GM12872 (cell line): ENCODE results near the gene CALML4.

ENCODE experiments used
- CTCF ChIP-seq: IDR thresholded peaks from 3 replicates; pipeline ENCODE4 v1.5.1; 2011; ENCODE audit warnings: low read depth, mild to moderate bottlenecking, low read length, moderate library complexity; ENCODE audit not compliant: insufficient read depth

The CALML4 gene

DNA sequence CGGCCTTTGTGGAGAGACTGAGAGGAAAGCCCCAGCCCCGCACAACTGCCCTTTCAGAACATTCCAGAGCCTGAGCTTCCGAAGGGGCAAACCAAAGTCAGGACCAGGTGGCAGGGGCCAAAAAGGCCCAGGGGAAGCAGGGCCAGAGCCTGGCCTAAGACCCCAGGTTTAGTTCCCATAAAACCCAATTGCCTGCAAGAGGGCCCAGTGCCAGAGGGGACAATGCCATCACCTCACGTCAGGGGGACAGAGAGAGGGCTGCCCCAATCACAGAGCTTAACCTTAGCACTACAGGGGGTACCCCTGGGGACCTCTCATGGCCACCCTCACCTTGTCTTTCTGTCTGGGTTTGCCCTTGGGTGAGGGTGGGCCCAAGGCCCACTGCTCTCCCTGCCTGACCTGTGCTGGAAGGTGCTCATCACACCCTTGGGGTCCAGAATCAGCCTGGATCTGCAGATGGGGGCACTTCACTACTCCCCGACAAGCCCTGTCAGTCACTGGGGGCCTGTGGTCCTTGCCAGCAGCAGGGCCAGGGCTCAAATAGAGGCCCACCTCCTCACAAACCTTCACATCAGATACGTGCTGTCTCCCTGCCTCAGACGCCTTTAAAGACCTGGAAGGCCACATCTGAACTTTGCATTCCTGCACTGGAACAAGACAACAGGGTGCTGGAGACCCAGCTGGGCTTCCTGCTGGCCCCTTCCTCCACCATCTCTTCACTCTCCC lies 3.8 kb downstream of the CALML4 start:
- no peak for TF ChIP-seq CTCF

GRCh38 chr15:68200016-68200861 lies 4.9 kb downstream of the CALML4 start:
- TF ChIP-seq CTCF = no peak

- TF ChIP-seq CTCF = no peak
These were observed 5.8 kb downstream of the CALML4 start for GRCh38 chr15:68199340-68199739.

DNA sequence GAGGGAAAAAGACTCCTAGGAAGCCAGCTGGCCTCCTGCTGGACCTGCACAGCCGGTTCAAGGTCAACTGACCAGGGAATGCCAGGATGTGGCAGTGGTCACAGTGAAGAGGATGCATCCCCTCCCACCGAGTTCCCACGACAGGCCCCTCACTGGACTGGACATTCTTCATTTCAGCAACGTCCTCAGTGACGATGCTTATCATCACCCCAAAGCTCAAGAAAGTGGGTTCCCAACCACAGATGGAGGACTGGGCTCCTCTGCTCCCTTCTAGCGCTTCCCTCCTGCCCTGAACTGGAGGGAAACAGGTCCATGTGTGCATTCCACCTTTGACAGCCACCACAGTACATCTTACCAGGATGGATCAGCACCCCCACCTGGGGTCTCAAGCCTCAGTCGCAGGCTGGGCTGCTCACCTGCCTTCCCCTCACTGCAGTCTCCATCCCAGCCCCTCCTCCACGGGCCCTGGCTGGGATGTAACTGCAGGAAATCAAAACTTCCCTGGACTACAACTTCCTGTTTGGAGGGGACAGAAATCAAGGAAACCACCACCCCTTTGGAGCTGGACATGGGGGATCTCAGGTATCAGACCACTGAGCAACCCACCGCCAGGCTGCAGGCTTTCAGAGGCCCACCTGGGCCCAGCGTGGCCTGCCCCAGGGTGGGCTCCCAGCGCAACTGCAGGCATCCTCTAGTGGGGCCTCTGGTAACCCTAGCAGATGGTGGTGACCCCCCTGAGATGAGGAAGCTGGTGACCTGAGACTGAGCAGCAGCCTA lies 7.3 kb downstream of the CALML4 start:
- TF ChIP-seq CTCF = no peak

DNA sequence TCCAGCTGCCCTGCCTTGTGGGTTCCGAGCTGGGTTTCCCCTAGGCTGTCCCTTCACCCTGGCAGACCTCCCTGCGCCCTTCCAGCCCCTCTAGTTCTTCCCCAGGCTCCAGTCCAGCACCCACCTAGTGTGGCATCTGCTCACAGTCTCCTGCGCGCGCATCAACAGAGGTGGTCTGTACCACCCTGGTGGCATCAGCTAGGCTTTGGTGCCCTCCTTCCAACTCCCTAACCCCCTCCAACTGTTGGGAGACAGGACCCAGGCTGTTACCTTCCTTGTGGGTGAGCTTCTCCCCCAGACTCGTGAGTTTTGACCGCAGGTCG lies 8.0 kb downstream of the CALML4 start:
- no peak for TF ChIP-seq CTCF

GRCh38 chr15:68196445-68197169 lies 8.5 kb downstream of the CALML4 start:
- no peak for TF ChIP-seq CTCF
